Sigmoid colon (tissue), 7 donors: ENCODE measurements around the gene ATP2B2. TPM values are rescaled to one million over a fixed set of nuclear protein-coding genes. Genes with fewer than 3 reads are reported as not detected.

Experiments
- DNase-seq: peaks from one replicate; pipeline ENCODE4 v3.0.0-alpha.2; 2019
- H3K27ac ChIP-seq, 4 donors: fragments of 200-600 bp; sonication (generic); one replicate each; pipeline ENCODE4 v1.5.1; 2016 to 2019; ENCODE audit warnings: mild to moderate bottlenecking in 1 of 4
- H3K27me3 ChIP-seq, 3 donors: fragments of 200-600 bp; sonication (generic); one replicate each; pipeline ENCODE4 v1.5.1; 2019; ENCODE audit warnings: mild to moderate bottlenecking in 1 of 3
- H3K36me3 ChIP-seq, 4 donors: fragments of 200-600 bp; sonication (generic); one replicate each; pipeline ENCODE4 v1.5.1; 2016 to 2019
- H3K4me1 ChIP-seq, 4 donors: fragments of 200-600 bp; sonication (generic); one replicate each; pipeline ENCODE4 v1.5.1; 2017 to 2019
- H3K4me3 ChIP-seq, 4 donors: fragments of 200-600 bp; sonication (generic); one replicate each; pipeline ENCODE4 v1.5.1; 2017 to 2019; ENCODE audit warnings: mild to moderate bottlenecking in 2 of 4, moderate library complexity in 1 of 4
- H3K9me3 ChIP-seq, 4 donors: fragments of 200-600 bp in 3 of 4; sonication (generic) in 3 of 4; one replicate each; pipeline versions ENCODE4 v1.5.1 to v1.6.1; 2013 to 2019
- EP300 ChIP-seq, 4 donors: sonication (generic); formaldehyde crosslinking; IDR thresholded peaks; one replicate each; pipeline ENCODE4 v1.6.1; 2017; ENCODE audit warnings: antibody characterized with exemption in 4 of 4
- POLR2A ChIP-seq, 2 donors: fragments of 450-650 bp; IDR thresholded peaks; one replicate each; pipeline ENCODE4 v1.6.1; 2016; ENCODE audit warnings: antibody characterized with exemption in 2 of 2, mild to moderate bottlenecking in 2 of 2, moderate library complexity in 2 of 2
- POLR2AphosphoS5 ChIP-seq, 4 donors: sonication (generic); formaldehyde crosslinking; IDR thresholded peaks; one replicate each; pipeline ENCODE4 v1.6.1; 2017; ENCODE audit warnings: antibody characterized with exemption in 4 of 4
- WGBS, 2 donors: extraction: QIAGEN DNeasy Blood & Tissue Kit; methylation state at CpG; one replicate each; pipeline ENCODE4 v1.1.7; 2013; 5-methylcytosine and 5-hydroxymethylcytosine counted together
- intact Hi-C: fragments of 100-400 bp; cut with DNase I; formaldehyde crosslinking; loops from one replicate; pipeline ENCODE4 v1.15.1; 2023
- polyA plus RNA-seq, 3 donors: library from polyadenylated mRNA; stranded (reverse); fragments of 200-250 nt; gene quantifications; one replicate each; pipeline ENCODE4 v1.2.3, GENCODE V29; 2013
- total RNA-seq, 4 donors: library from RNA; depleted of rRNA; stranded (reverse); fragments of >200 nt; gene quantifications; one replicate each; pipeline ENCODE4 v1.1.0, GENCODE V29; 2016
- TF ChIP-seq, protein P1 (sequence below), 4 experiments: fragments of 450-650 bp in 3 of 4; fragments of 200-600 bp in 1 of 4; IDR thresholded peaks; one replicate each; pipeline ENCODE4 v1.5.1; 2016 to 2019; ENCODE audit warnings: antibody characterized with exemption in 4 of 4, mild to moderate bottlenecking in 3 of 4, moderate library complexity in 2 of 4
- donor health status: healthy with polysubstance abuse.
- donor health status: Bipolar disorder and iron deficiency.
- donor health status: healthy.

Gene ATP2B2
- total and polyA plus RNA-seq, 7 donors = under 0.01 to 0.83 (median 0.23) TPM; not detected in 3

DNA sequence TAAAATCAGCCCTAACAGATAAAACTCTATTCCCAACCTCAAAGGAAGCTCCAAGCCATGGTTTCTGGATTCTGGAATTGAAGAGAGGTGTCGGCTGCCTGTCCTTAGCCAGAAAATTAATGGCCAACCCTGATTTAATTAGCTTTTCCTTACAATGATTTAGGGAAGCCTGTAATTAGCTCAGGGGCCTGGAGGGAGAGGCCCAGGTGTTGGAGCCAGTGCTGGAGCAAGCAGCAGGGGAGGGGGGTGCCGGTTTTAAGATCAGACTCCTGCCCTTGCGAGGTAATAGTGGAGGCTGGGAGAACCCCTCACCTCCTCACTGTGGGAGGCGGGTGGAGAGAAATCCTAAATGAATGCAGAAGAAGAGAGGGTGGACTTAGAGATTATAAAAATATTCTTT is 14.7 kb upstream of the ATP2B2 start:
- H3K9me3 ChIP-seq = no peaks in the 10 kb centered on the region
- intact Hi-C loops = no loop called here
- no peaks in the 10 kb centered on the region for H3K36me3 ChIP-seq
- H3K4me1 ChIP-seq = peaks cover 0 to 6% (median 0%) of the 10 kb centered on the region in 4 donors
- H3K27me3 ChIP-seq = peaks cover 0 to 33% (median 0%) of the 10 kb centered on the region in 3 donors
- TF ChIP-seq POLR2AphosphoS5 (IDR thresholded peaks at IDR 0.05) (no peak), EP300 (IDR thresholded peaks at IDR 0.05) (no peak), POLR2A (IDR thresholded peaks at IDR 0.05) (no peak)
- TF ChIP-seq, protein P1, sequence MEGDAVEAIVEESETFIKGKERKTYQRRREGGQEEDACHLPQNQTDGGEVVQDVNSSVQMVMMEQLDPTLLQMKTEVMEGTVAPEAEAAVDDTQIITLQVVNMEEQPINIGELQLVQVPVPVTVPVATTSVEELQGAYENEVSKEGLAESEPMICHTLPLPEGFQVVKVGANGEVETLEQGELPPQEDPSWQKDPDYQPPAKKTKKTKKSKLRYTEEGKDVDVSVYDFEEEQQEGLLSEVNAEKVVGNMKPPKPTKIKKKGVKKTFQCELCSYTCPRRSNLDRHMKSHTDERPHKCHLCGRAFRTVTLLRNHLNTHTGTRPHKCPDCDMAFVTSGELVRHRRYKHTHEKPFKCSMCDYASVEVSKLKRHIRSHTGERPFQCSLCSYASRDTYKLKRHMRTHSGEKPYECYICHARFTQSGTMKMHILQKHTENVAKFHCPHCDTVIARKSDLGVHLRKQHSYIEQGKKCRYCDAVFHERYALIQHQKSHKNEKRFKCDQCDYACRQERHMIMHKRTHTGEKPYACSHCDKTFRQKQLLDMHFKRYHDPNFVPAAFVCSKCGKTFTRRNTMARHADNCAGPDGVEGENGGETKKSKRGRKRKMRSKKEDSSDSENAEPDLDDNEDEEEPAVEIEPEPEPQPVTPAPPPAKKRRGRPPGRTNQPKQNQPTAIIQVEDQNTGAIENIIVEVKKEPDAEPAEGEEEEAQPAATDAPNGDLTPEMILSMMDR (IDR thresholded peaks at IDR 0.05) = no peak
- H3K4me3 ChIP-seq = no peak overlapping the region
- DNase-seq = peak; percentile 21
- 75 to 81% methylated on average over 4 of the region's 4 CpGs for WGBS, 2 donors
- H3K27ac ChIP-seq = no peak overlapping the region

DNA sequence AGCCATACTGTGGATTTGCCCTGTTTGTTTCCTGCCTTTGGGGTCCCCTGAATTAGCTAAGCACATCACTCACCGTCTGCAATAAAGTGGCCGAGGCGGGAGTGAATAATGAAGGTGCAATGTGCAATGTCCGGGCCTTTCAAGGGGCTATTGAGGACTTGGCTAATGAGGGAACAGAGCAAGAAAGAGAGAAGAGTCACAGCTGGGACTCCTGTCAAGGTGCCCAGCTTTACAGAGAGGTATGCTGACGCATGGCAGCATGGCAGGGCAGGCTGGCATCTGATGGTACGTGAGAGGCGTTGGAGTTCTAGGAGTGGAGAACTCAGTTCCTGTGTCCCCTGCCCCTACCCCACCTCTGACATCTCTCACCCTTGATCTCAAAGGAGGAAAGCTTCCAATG is 13.8 kb upstream of the ATP2B2 start:
- H3K27ac ChIP-seq = no peak overlapping the region
- H3K9me3 ChIP-seq = no peaks in the 10 kb centered on the region
- no peaks in the 10 kb centered on the region for H3K36me3 ChIP-seq
- 61 to 78% methylated on average over 7 of the region's 7 CpGs for WGBS, 2 donors
- H3K4me1 ChIP-seq = peaks cover 0 to 6% (median 0%) of the 10 kb centered on the region in 4 donors
- intact Hi-C loops = no loop called here
- TF ChIP-seq, protein P1 (IDR thresholded peaks at IDR 0.05) = no peak
- no peak for TF ChIP-seq EP300 (IDR thresholded peaks at IDR 0.05)
- no peak for TF ChIP-seq POLR2AphosphoS5 (IDR thresholded peaks at IDR 0.05)
- no peak for TF ChIP-seq POLR2A (IDR thresholded peaks at IDR 0.05)
- peaks cover 0 to 26% (median 0%) of the 10 kb centered on the region in 3 donors for H3K27me3 ChIP-seq
- H3K4me3 ChIP-seq = no peak overlapping the region
- DNase-seq = peak; percentile 33

DNA sequence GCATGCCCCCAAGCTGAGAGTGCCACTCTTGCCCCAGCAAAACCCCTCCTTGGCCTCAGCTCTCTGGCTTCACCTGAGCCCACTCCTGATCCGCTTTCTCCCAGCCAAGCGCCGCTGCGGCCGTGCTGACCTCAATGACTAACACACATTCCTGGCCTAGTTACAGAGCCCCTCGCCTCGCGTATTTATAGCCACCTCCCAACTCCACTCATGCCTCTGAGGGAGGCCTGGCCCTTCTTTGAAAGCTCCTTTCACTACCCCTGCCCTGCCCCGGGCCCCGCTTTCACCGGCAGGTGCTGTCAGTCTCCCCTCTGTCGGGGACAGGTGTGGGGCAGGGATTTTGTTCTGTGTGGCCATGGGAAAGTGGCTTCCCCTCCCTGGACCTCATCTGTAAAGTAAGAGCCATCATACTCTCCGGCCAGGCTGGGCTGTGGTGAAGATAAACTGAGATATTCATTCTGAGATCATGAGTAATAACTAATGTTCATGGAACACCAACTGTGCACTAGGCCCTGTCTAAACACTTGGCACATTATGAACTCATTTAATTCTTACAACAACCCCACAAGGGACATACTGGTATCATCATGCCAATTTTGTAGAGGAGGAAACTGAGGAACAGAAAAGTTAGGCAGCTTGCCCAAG is 13.2 kb upstream of the ATP2B2 start:
- Histone ChIP-seq H3K27ac (no peak overlapping the region), H3K9me3 (no peaks in the 10 kb centered on the region), H3K36me3 (no peaks in the 10 kb centered on the region), H3K4me3 (no peak overlapping the region), H3K4me1 (peaks cover 0 to 6% (median 0%) of the 10 kb centered on the region in 4 donors), H3K27me3 (peaks cover 0 to 24% (median 0%) of the 10 kb centered on the region in 3 donors)
- TF ChIP-seq POLR2A (IDR thresholded peaks at IDR 0.05) = no peak
- TF ChIP-seq, protein P1 (IDR thresholded peaks at IDR 0.05) = no peak
- TF ChIP-seq POLR2AphosphoS5 (IDR thresholded peaks at IDR 0.05) = no peak
- TF ChIP-seq EP300 (IDR thresholded peaks at IDR 0.05) = no peak
- peak; percentile 40 for DNase-seq
- 56 to 64% methylated on average over 13 of the region's 13 CpGs for WGBS, 2 donors
- intact Hi-C loops = no loop called here

DNA sequence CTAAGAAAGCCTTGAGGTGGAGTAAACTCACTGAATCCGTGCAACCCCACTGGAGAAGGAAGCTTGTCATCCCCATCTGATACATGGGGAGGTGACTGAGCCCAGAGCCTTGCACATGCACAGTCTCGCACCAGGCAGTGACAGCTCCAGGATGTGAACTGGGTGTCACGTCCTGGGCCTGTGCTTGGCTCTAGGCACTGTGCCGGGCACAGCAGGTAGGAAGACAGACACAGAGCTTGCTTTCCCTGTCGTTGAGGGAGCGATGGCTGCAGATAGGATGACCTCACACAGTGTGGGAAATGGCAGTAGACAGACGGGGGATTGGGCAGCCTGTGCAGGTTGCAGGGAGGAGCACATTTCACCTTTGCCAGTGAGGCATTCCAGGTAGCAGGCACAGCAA is 12.2 kb upstream of the ATP2B2 start:
- intact Hi-C loops = no loop called here
- DNase-seq = peak; percentile 53
- H3K4me3 ChIP-seq = no peak overlapping the region
- TF ChIP-seq EP300 (IDR thresholded peaks at IDR 0.05) (no peak), POLR2A (IDR thresholded peaks at IDR 0.05) (no peak), POLR2AphosphoS5 (IDR thresholded peaks at IDR 0.05) (no peak)
- TF ChIP-seq, protein P1 (IDR thresholded peaks at IDR 0.05) = no peak
- H3K4me1 ChIP-seq = peaks cover 0 to 6% (median 0%) of the 10 kb centered on the region in 4 donors
- H3K36me3 ChIP-seq = no peaks in the 10 kb centered on the region
- WGBS, 2 donors = 62 to 74% methylated on average over 7 of the region's 7 CpGs
- H3K9me3 ChIP-seq = no peaks in the 10 kb centered on the region
- H3K27me3 ChIP-seq = peaks cover 0 to 24% (median 0%) of the 10 kb centered on the region in 3 donors
- H3K27ac ChIP-seq = no peak overlapping the region
